Dedifferentiated amniotic fluid mesenchymal stem cell (primary cell): ENCODE data around the gene CIAO2A.
"Not testable (repeated sequence)": the region's sequence is repeated elsewhere in the genome, so short reads cannot be mapped to it uniquely, and the experiment has no call there.

Experiments used
- DNase-seq: peaks from one replicate; pipeline ENCODE4 v3.0.0-alpha.2; 2016; ENCODE audit errors: extremely low spot score

The CIAO2A gene, protein sequence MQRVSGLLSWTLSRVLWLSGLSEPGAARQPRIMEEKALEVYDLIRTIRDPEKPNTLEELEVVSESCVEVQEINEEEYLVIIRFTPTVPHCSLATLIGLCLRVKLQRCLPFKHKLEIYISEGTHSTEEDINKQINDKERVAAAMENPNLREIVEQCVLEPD

DNA sequence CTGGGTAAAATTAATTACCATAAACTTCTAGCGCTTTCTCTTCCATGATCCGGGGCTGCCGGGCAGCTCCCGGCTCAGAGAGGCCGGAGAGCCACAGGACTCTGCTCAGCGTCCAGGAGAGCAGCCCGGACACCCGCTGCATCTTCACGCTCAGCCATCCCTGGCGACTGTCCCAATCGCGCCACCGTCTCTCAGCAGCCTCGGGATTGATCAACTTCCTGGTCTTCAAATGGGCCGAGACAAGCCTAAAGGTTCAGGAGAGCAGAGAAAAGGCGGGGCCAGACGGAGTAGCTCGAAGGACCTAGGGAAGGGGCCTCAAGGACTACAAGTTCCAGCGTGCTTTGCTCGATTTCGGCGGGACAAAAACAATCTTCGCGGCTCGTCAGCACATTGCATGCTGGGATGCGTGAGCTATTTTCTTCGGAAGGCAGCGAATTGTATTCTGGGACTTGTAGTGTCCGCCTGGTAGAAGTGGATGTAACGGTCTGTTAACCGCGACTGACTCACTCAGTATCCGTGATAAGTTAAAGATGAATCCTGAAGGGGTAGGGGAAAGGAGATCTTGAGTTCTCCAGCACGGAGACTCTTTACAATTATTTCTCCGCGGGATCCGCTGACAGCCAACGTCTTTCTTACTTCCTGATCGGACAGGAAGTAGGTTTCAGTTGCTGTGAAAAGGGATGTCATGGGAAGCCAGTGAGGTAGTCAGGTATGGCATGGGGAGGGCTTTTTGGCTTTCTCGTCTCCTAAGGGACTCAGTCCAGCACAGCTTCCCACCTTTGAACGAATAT lies at the start of gene CIAO2A:
TSS of gene CIAO2A (minus strand) at position 212 of the 791 bp plus-strand sequence. CDS start at position 142, 70 bp downstream.
- peak; percentile 99 for DNase-seq

DNA sequence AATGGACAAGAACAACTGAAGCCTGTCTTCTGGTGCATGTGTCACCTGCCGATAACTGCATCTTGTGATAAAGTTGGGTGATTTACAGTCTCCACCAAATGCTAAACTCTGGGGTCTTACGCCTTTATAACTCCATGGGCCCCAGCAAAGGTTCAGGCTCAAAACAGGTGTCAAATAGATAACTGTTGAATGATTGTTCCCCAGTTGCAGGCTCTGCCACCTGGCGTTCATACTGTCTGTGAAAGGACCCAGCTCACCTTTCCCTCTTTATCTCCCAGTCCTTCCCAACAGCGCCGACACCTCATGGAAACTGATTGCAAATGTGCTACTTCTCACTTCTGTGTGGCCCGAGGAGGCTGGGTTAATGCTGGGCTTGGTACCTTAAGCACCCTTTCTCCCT lies 49.6 kb upstream of the CIAO2A start:
- DNase-seq, result no peak

DNA sequence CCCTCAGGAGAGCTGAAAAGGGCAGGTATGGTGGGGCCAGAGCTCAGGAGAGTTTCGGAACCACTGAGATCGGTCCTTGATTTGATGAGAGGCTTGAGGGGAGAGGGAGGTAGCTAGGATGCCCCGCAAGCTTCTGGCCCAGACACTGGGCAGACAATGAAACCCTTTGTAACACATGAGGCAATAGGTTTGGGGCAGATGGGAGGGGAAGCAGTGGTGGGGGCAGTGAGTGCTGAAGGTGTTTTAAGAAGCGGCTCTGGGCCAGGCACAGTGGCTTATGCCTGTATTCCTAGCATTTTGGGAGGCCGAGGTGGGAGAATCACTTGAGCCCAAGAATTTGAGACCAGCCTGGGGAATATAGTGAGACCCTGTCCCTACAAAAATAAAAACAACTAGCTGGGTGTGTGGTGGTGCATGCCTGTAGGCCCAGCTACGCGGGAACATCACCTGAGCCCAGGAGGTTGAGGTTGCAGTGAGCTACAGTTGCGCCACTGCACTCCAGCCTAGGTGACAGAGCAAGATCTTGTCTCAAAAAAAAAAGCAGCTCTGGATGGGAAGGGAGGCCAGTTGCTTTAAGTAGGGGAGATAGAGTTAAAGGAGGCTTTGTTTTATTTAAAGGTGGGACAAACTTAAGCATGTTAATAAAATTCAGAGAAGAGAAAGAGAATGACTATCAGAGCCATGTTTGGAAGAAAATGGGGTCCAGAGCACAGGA lies 48.3 kb upstream of the CIAO2A start:
- no peak for DNase-seq

DNA sequence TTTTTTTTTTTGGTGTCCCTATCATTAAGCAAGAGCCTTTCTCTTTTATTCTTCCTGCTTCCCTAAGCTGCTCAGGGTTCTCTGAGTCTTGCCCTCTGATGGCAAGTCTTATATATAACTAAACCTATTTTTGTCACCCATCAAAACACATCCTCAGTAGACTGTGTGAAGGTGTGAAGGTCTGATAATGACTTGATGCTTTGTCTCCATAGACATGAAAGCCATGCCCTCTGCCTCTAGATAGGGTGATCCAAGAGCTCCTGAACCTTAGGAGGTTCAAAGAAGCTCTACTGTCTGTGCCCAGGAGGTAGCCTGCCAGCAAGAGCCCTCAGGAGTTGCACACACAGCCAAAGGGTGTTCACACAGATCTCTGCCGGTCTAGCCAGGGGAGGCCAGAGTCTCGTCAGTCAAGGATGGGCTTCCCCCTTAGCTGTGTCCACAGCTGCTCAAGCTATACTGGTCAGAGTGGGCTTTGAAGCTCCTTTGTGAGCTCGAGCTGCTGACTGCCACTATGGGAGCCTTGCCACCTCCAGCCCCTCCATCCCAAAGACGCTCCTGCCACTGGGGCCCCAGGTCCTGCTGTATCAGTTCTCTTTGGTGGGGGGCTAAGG lies 44.8 kb upstream of the CIAO2A start:
- DNase-seq, result no peak

DNA sequence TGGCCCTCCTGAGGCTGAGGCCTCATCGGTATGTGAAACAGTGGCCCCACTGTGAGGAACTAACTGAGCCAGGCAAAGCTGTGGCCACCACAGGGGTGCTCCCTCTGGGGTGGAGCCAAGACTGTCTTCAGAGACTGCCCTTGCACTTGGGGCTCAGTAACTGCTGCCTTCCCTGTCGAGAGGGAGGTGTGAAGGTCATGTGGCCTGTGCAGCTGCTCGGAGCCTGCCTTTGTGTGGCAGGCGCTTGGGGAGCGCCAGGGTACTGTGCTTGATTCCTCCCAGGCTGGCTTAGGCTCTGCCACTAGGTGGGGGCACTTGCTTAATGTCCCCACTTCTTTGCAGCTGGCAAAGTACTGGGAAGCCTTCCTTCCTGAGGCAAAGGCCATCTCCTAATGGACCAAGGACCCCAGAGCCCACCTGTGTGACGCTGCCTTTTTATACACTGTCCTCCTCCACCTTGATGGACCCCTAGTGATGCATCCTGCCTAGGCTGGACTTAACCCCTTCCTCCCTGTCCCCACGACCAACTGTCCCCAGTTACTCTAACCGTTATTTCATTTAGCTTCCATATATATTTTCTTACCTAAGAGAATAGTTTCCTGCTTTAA lies 43.7 kb upstream of the CIAO2A start:
- DNase-seq, result no peak

DNA sequence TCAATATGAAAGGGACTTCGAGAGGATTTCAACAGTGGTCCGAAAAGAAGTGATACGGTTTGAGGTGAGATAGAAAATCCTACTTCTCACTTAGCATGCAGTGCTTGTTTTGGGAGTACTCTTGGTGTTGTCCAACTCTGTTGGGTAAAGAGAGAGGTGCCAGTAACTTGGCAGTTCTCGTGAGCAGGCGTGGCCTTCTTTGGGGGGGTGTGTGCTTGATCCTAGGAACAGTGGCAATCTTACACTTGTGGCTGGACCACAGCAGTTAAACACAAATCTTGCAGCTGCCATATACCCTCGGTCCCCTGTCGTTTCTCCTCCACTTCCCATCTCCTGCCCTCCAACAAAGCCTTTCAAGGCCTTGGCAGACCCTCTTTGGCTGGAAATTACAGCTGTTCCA lies 42.7 kb upstream of the CIAO2A start:
- DNase-seq, result no peak

DNA sequence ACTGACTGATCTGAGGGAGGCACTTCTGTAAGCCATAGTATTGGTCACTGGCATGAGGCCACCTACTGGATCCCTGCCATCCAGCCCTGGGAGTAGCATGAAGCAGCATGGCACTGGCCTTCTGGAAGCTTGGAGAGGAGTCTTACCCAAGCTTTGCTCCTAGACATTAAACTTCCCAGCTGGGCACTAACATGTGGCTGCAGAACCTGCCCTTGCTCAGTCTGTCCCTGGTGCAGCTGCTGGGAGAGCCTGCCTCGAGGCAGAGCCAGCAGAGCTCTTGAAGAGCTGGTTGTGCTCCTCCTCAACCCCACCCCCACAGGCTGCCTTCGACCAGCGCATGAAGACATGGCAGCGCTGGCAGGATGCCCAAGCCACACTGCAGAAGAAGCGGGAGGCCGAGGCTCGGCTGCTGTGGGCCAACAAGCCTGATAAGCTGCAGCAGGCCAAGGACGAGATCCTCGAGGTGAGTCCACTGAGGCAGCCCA lies 40.7 kb upstream of the CIAO2A start:
- DNase-seq, result no peak

DNA sequence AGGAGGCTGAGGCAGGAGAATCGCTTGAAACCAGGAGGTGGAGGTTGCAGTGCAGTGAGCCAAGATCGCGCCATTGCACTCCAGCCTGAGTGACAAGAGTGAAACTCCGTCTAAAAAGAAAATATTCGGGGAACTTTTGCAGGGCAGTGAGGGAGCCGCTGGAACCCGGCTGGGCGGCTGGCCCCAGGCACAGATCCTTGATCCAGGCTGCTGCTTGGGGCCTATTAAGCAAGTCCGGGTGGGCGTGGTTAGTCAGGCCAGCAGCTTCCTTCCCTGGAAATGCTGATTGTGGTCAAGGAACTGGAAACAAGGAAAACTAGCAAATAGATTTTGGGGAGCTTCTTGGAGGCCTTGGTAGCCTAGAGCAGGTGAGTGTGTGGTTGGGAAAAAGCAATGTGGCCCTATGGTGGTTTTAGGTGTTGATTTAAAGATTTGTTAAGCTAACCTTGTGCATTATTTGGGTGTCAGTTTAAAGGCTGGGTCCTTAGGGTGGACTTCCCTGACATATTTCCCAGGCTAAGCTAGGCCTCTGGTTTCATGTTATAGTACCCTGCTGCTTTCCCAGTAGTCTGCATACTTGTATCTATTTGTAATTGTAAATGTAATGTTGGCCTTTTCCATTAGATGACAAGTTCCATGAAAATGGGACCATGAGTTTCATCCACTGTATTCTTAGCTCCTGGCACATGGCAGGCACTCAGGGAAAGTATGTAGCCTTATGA lies 40.1 kb upstream of the CIAO2A start:
- DNase-seq, result no peak

DNA sequence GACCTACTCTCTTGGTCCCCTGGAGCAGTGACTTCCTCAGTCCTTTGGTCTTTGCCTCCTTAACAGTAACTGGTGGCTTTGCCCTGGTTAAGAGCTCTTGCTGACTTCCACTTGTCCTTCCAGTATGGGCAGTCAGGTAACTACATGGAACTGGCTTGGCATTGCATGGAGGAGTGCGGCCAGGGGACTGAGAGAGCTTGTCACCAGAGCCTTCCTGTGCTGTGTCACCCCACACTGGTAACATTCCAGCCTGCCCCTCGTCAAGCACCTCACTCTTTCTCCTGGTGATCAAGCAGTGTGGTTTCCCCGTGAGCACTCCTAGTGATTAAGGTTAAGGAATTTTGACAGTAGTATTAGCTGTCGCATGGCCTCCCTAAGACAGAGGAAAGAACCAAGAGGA lies 38.6 kb upstream of the CIAO2A start:
- no peak for DNase-seq

DNA sequence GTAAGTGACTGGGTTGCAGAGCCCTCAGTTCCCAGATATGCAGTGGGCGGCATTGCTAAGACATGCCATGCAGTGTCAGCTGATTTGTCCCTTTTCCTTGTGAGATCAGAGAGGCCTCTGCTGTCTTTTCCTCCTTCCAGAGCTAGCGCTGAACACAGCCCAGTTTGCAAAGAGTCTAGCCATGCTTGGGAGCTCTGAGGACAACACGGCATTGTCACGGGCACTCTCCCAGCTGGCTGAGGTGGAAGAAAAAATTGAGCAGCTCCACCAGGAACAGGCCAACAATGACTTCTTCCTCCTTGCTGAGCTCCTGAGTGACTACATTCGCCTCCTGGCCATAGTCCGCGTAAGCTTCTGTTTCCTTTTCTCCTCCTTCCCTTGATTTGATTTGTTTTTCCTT lies 37.9 kb upstream of the CIAO2A start:
- DNase-seq, result no peak

DNA sequence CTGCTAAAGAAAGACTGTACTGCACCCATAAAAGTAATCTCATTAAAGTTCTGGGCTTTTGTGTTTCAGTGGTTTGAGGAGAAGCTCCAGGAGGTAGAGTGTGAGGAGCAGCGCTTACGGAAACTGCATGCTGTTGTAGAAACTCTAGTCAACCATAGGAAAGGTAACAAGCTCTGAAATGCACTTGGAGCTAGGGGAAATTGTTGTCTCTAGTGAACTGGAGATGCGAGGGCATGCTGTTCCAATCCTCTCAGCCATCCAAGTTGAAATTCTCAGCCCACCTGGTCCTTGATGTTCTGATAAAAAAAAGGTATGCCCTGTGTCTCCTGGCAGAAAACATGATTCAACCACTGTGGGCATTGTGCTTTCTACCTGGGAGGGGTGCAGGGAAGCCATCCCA lies 36.5 kb upstream of the CIAO2A start:
- no peak for DNase-seq

DNA sequence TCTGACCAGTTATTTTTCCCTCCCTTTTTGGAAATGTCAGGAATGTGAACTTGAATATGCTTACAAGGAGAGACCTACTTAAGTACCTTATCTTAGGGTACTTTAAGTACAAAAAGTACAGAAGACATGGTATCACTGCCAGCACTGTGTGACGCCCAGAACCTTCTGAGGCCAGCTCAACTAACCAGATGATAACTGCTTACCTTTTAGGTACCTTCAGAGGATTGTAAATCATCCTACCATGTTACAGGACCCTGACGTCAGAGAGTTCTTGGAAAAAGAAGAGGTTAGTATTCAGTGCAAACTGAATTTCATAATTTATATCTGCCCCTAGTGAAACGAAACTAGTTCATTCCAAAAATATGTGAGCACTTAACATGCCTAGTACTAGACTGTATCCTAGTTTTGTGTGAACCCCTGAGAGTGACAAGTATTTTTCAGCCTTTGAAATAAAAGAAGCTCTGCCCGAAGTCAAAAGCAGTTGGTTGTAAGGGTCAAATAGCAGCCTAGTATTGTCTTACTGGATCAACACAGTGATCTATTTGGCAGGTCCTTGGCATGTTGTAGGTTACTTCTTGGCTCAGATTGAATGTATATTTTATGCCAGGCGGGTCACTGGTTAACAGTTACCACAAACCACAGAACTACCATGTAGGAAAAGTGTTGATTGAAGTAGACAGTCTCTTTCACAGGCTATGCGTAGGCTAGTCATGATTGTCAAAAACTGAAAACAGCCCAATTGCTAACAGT lies 34.1 kb upstream of the CIAO2A start:
- DNase-seq, result no peak

DNA sequence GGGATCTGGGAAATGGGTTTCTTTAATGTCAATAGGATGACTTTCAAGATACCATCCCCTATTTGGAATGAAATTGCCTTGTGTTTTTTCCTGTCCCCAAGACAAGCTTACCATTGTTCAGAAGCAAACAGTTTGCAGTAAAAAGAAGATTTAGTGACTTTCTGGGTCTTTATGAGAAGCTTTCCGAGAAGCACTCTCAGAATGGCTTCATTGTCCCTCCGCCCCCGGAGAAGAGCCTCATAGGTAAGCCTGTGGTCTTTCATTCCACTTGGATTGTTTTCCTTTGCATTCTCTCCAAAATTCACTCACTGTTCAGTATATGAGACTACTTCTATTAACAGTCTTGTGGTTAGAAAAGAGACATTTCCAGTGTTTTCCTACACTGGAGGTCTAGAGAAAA lies 32.3 kb upstream of the CIAO2A start:
- DNase-seq, result no peak

DNA sequence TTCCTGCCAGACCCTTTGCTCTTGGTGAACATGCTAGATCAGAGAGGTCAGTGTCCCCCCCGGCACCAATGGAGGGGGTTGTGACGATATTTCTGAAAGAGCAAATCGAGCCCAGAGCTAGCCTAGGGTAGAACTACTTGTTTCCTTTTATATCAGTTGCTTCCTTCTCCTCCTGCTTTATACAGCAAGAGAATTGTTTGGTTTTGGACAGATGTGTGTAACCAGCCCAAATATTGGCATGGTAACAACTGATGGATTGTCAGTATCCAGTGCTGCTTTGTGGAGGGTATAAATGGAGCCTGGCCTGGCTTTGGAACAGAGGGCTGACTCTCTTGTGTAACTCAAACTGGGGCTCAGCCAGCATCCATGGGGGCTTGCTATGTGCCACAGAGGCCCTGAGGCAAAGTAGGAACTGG lies 29.3 kb upstream of the CIAO2A start:
- no peak for DNase-seq

DNA sequence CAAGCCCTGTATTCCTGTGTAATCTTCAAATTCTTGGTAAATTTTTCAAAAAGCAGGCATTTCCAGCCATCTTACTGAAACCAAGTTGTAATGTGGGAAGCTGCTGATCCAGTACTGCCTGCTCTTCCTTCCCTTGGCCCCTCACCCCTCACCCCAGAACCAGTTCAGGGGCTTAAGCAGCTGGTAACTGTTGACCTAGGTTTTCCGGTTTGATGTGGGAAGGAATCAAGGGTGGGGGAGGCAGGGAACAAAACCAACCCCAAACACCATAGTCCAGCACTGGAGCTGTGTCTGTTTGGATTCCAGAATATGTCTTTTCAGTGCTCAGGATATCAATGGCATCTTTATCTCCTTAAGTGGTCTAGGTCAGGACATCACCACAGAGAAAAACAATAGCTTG lies 28.8 kb upstream of the CIAO2A start:
- no peak for DNase-seq

DNA sequence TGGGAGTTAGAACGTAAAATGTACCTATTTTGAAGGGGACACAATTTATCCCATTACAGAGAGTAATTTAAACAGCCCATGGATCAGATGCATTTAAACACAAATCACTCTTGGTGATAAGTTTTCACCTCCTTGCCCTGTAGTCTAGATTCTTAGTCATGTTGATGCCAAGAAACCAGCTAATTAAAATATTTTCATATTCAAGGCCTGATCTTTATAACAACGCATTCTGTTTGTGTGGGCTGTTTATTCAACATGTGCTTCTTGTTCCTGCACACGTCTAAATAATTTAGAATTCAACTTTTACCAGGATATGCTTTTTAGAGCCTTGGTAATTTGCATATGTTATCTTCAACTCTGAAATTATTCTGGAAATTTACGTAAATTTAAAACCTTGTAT lies 28.0 kb upstream of the CIAO2A start:
- DNase-seq, result no peak

DNA sequence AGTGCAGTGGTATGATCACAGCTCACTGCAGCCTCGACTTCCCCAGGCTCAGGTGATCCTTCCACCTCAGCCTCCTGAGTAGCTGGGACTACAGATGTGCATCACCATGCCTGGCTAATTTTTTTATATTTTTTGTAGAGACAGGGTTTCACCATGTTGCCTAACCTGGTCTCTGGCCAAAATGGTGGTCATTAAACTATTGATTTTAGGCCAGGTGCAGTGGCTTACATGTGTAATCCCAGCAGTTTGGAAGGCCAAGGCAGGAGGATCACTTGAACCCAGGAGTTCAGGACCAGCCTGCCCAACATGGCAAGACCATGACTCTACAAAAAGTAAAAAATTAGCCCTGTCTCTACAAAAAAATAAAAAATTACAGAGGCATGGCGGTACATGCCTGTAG lies 26.7 kb upstream of the CIAO2A start:
- DNase-seq, result not testable (repeated sequence)

DNA sequence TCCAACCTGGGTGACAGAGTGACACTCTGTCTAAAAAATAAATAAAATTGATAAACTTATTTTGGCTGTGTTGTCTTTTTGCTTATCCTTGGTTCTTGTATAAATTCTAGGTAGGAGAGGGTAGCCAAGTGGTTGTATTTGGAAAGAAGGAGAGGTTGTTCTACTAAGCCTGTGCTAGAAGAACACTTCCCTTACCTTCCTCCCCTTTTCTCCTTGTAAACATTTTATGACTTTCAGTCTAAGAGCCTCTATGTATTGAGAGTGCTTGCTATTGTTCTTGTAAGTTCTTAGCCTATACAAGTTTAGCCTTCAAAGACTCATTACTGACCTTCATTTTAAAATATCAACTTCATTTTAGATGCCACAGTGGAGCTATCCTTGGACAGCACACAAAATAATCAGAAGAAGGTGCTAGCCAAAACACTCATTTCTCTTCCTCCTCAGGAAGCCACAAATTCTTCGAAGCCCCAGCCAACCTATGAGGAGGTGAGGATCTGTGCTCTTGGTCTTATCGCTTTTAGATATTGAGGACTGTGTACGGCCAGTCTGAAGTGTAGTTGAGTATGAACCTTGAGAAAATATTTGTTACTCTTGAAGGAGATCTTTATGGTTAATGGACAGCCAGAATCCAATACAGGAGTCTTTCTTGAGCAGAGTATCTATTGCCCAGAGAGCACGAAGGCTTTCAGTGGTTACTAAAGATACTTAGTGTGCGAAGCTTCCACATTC lies 24.3 kb upstream of the CIAO2A start:
- DNase-seq, result no peak

DNA sequence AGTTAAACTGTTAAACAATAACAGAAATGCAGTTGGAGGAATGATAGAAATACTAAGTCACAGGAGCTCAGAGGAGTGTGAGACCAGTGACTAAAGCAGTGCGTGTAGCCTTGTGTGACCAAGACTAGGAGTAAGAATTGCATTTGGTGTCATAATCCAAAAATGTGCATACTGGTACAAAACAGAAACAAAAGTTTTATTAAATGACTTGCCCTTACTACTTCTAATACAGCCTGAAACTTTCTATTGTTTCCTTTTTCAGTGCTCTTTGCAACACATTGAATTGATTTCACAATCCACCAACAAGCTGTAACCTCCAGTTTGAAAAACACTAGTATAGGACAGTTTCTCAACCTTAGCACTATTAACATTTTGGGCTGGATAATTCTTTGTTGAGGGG lies 19.3 kb upstream of the CIAO2A start:
- DNase-seq, result peak; percentile 70
